ENCODE measurements around the gene FLT3LG. TPM values are rescaled to one million over a fixed set of nuclear protein-coding genes. Genes with fewer than 3 reads are reported as not detected.

The FLT3LG gene
- total RNA-seq, 2 donors from 2014 or later: 7.3 to 12.0 TPM

GRCh38 chr19:49534632-49535385, 60.8 kb downstream of the FLT3LG start:
- no peak for DNase-seq (ENCODE audit: low spot score)
- intact Hi-C loops (cut with DNase I): no loop called here

Small RNA genes within 50 kb of the gene (microRNA-seq; reads per million reads assigned to microRNA genes)
- 267 to 414 reads per million in 2 donors for gene MIR150 (ENCODE audit: borderline microRNAs expressed in 2 of 2)

Other genes with a start within 250 kb of the FLT3LG start
- 1 to 10 TPM; 1.7 to 2.6 TPM for gene SLC6A16, start 149.0 kb upstream of the FLT3LG start, total RNA-seq
- gene CD37, start 138.8 kb upstream of the FLT3LG start, total RNA-seq: 10 to 100 TPM; 11.5 to 19.6 TPM
- gene TEAD2, start 111.8 kb upstream of the FLT3LG start, total RNA-seq: 10 to 100 TPM; 31.0 to 32.4 TPM
- not detected for gene DKKL1, start 110.3 kb upstream of the FLT3LG start, total RNA-seq
- gene KASH5, start 86.0 kb upstream of the FLT3LG start, total RNA-seq: not detected
- gene PTH2, start 50.8 kb upstream of the FLT3LG start, total RNA-seq: not detected
- gene GFY, start 48.8 kb upstream of the FLT3LG start, total RNA-seq: not detected
- 1 to 10 TPM; 1.5 to 2.8 TPM for gene SLC17A7, start 32.7 kb upstream of the FLT3LG start, total RNA-seq
- 10 to 100 TPM; 34.4 to 36.6 TPM for gene PIH1D1, start 22.4 kb upstream of the FLT3LG start, total RNA-seq
- gene ALDH16A1, start 21.0 kb upstream of the FLT3LG start, total RNA-seq: 10 to 100 TPM; 17.3 to 24.2 TPM
- gene RPL13A, start 13.4 kb downstream of the FLT3LG start, total RNA-seq: 1,000 to 10,000 TPM; 1,658 to 1,769 TPM
- gene RPS11, start 22.2 kb downstream of the FLT3LG start, total RNA-seq: 1,000 to 10,000 TPM; 1,242 to 1,344 TPM
- 100 to 1,000 TPM; 192 to 304 TPM for gene FCGRT, start 38.4 kb downstream of the FLT3LG start, total RNA-seq
- 100 to 1,000 TPM in 1 of 2 donors, 10 to 100 TPM in 1; 94.0 to 128 TPM for gene RCN3, start 53.8 kb downstream of the FLT3LG start, total RNA-seq
- 10 to 100 TPM; 35.8 to 36.0 TPM for gene NOSIP, start 106.3 kb downstream of the FLT3LG start, total RNA-seq
- under 1 TPM; 0.46 to 0.52 TPM for gene PRRG2, start 107.1 kb downstream of the FLT3LG start, total RNA-seq
- gene PRR12, start 117.0 kb downstream of the FLT3LG start, total RNA-seq: 10 to 100 TPM; 18.8 to 21.7 TPM
- gene RRAS, start 165.9 kb downstream of the FLT3LG start, total RNA-seq: 100 to 1,000 TPM; 124 to 173 TPM
- 10 to 100 TPM; 43.5 to 55.1 TPM for gene SCAF1, start 168.0 kb downstream of the FLT3LG start, total RNA-seq
- 10 to 100 TPM; 40.6 to 50.9 TPM for gene IRF3, start 191.6 kb downstream of the FLT3LG start, total RNA-seq
- 1 to 10 TPM; 8.5 to 9.3 TPM for gene BCL2L12, start 191.7 kb downstream of the FLT3LG start, total RNA-seq
- 10 to 100 TPM; 79.1 to 91.5 TPM for gene PRMT1, start 203.1 kb downstream of the FLT3LG start, total RNA-seq
- 1 to 10 TPM in 1 of 2 donors, under 1 TPM in 1; 1.00 to 1.0 TPM for gene ADM5, start 215.4 kb downstream of the FLT3LG start, total RNA-seq
- 10 to 100 TPM; 10.6 to 11.8 TPM for gene CPT1C, start 216.9 kb downstream of the FLT3LG start, total RNA-seq